Putamen (tissue), 1 donor: ENCODE results near the gene PSMD10.

Source experiments
- DNase-seq: peaks from one replicate; pipeline ENCODE4 v3.0.0-alpha.2; 2016; ENCODE audit warnings: low spot score

PSMD10 gene, protein sequence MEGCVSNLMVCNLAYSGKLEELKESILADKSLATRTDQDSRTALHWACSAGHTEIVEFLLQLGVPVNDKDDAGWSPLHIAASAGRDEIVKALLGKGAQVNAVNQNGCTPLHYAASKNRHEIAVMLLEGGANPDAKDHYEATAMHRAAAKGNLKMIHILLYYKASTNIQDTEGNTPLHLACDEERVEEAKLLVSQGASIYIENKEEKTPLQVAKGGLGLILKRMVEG

DNA sequence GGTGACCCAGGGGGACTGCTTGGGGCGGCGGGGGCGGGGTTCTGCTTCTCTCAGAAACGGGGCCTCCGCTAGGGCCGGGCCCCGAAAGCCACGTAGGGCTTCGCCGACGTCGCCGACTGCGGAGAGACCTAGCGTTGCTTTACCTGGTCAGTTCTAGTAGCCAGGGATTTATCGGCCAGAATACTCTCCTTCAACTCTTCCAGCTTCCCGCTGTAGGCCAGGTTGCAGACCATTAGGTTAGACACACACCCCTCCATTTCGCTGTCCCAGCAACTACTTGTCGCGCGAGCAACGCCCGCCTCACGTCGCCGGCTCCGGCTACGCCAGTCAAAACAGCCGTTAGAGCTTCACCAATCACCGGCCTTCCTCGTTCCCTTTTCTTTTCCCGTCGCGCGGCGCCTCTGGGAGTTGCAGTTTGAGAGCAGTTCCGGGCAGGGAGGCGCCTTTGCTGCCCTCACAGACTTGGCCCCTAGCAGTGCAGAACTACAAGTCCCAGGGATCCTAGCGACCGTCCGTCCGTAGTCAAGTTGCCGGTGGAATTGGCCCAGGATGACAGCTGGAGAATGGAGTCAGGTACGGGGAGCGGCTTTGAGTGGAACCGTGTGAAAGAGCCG, at the start of gene PSMD10, which contains the start of gene ATG4A:
Gene PSMD10 (minus strand): TSS at position 279 of the 614 bp plus-strand sequence. CDS start 22 bp downstream, at position 257.
Gene ATG4A (plus strand): TSS at position 515 of the 614 bp plus-strand sequence. CDS start 49 bp downstream, at position 564.
- DNase-seq = peak; percentile 96

DNA sequence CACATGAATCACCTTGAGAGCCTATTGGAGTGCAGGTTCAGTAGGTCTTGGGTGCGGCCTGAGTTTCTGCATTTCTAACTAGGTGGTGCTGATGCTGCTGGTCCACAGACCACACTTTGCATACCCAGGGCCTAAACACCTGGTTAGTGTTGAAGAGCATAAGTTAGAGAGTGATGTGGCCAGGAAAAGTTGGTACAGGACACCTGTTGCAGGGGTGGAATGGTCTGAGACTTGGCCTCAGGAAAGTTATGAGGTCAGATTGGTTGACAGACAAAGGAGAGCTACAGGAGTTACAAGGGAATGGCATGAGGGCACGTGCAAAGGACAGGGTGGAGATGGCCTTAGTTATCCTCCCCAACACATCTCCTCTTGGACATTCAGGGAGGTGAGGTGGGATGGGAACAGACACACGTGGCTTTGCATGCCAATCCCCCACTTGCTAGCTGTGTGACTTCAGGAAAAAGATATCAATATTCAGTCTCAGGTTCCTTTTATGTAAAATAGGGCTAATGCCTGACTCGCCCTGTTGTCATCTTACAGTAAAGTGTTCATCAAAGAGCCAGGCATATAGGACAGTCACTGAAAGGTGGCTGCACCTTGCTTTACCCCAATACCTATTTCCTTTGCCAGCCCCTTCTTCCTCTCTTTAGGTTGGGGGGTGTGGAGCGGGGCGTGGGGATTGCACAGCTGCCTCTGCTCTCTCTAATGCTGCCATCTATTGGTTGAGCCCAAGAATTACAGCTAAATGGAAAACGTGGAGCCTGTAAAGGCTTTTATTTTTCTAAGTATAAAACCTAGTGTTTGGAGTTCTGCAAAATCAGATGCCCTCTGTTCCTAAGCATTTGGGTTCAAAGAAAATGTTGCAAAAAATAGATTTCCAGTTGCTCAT, 47.7 kb upstream of the PSMD10 start:
- DNase-seq = no peak

DNA sequence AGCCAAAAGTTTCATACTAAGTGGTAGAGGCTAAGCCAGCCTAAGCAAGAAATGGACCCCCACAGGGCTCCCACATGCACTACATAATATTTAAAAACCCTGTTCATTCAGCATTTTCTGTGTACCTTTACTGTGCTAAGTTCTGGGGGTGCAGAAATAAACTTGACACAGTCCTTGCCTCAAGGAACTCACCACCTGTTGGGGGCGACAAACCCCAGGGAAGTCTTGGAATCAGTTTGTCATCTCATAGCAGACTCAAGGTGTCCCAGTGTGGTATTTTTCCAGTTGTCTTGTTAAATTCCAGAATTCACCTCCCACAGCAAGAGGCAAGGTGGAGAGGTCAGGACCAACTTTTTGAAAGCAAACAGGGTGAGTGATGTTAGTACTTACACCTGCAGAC, 43.4 kb upstream of the PSMD10 start:
- no peak for DNase-seq

DNA sequence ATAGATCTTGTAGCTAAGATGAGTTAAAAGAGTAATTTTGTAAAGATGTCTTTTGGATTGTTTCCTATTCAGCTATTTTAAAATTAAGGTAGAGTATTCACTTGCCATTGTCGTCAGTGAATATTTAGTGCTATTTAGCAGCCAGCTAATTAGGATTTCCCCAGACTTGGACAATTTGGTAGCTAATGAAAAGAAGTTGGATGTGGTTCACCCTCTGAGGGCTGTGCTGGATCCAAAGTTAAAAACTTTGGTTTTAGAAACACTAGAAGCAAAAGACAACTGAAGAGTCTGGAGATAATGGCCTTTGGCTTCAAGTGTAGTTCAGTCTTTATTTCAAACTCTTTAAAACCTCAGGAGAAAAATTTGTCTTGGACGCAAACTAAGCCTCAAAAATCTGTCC, 41.5 kb upstream of the PSMD10 start:
- no peak for DNase-seq

DNA sequence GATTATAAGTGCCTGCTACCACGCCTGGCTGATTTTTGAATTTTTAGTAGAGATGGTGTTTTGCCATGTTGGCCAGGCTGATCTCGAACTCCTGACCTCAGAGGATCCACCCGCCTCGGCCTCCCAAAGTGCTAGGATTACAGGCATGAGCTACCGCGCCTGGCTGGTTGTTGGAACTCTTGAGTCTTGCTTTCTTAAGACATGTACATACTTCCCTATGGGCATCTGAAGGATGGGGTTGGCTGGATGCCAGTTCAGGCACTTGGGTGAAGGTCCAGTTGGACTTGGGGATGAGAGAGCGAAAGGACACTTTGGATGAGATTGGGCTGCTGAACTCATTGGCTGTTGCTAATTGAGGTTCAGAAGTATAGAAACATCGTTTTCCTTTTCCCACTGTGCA, 40.7 kb upstream of the PSMD10 start:
- no peak for DNase-seq

DNA sequence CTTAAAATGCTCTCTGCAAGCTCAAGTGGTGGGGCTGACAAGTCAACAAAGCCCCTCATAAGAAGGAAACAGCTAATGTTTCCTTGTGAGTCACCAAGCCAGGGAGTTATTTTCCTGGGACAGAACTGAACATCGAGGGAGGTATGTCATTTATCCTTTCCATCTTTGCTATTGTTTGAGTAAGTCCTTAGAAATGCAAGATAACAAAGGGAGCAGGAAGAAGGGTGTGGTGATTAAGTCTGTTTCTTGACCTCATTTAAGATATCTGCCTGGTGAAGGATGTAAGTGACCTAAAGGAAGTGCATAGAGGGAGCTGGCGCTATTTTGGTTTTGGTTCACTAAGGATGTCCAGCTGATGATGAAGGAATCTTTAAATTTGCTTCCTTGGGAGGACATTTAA, 40.1 kb upstream of the PSMD10 start:
- no peak for DNase-seq

DNA sequence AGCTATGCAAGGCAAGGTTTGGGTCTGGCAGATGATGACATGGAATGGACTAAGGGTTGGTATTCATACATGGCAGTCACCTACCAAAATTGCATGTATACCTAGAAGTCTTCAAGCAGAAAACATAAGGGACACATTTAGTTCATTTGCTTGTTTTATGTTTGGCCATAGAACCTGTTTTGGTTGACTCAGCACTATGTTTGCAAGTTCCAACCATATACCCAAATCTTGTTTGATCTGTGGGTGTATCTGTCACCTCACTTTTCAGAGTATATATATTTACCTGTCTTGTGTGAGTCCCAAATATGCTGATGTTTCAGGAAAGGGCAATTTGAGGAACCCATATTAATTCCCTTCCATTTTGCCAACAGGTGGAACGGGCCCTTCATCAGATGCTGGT, 39.5 kb upstream of the PSMD10 start:
- no peak for DNase-seq

DNA sequence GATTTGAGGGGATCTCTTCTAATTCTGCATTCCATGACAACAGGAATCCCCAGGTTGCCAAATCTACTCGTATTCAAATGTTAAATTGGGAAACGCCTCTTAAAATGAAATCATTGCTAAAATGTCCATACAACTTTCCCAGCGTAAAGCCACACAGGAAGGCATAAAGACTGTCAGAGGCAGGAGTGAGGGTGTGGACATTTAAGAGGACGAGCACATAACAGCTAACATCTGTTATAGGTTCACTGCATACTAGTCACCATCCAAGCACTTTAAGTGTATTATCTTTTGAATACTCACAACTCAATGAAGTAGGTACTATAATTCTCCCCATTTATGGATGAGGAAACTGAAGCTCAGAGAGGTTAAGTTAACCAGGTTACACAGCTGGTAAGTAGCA, 35.8 kb upstream of the PSMD10 start:
- no peak for DNase-seq

DNA sequence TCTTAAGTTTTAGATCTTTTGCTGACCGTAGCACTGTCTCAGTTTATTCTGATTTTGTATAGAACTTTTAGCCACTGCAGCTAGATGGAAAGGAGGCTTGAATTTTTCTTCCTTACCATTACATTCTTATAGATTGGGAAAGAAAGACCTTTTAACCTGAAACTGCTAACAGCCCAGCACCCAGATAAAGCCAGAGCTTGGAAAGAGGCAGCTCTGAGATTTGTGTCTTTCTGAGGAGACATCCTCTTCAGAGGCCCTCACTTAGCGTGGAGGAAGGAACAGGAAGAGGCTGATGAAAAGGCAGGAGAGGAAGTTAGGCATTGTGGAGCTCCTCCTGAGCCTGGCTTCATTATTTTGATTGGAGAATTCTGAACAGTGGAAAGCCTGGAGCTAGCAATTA, 35.3 kb upstream of the PSMD10 start:
- no peak for DNase-seq

DNA sequence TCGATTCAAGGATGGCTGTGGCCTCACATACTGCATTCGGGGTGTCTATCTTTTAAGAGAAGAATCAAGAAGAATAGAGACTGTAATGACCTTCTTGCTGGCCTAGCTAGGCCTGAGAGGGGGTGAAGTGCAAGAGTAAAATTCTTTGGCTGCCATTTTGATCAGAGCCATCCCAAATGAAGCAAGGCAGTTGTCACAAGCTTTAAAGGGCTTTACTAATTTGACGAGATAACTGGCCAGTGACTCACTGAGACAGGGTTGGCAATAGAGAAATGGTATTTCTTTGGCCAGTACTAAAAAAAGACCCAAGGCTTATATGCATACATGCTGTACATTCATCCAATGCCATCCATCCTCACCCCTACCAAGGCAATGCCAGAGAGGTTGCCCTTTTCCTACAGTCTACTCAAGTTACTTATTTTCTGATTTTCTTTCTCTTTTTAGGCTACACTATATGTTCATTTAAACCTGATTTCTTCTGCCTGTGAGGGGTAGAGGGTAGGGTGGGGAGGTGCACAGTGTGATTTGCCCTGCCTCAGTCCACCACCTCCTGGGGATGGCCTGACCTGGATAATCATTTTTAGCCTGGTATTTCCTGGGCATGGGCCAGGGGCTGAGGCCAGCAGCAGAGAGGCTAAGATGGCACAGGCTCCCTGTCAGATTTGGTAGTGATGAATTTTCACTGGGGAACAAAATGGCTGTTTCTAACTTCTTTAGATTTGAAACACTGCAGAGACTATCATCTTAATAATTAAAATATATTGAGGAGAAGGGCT, 32.4 kb upstream of the PSMD10 start:
- no peak for DNase-seq

DNA sequence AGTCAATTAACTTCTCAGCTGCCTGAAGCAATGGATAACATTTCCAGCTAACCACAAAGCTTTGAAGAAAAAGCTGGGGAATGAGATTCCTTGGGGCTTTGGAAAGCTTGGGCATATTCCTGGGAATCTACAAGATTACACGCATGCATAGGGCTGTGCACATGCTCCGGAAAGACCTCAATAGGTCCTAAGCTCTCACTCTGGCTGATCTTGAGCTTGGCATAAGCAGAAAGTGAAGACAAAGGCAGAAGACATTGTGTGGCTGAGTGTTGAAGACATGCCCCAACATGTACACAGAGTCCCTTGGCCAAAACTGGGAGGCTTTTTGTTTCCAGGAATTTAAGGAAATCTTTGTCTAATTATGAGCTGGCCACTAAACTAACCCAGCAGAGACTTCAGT, 31.4 kb upstream of the PSMD10 start:
- no peak for DNase-seq

DNA sequence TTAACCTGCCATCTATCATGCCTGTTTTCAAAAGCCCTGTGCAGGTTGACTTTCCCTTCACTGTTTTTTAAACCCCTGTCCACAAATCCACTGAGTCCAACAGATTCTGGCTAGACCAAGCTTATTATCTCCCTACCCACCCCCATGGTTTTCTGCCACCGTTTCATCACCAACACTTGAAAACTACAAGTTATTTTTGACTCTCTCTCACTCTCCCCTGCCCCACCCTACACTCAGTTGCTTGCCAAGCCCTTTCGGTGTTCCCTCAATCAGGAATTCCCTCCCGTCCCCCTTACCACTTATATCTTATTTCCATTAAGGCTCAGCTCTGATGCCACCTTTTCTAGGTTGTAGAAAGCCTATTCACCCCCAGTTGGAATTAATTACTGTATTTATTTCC, 29.9 kb upstream of the PSMD10 start:
- DNase-seq = no peak

DNA sequence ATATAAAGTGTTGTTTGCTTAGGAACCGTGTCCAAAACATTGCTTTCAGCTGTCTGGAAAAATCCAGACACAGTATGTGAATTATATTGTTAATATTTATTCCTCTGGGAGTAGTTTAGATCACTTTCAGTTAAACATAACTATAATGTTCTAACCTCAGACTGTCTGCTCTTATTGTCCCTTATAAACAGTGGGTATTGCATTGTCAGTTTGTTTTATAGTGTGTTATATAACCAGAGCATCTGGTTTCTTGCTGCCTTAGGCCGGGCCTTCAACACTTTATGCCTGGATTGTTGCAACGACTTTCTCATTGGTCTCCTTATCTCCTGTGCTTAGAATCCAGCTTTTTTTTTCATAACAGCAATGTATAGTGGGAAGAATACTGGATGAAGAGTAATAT, 26.6 kb upstream of the PSMD10 start:
- DNase-seq = no peak

DNA sequence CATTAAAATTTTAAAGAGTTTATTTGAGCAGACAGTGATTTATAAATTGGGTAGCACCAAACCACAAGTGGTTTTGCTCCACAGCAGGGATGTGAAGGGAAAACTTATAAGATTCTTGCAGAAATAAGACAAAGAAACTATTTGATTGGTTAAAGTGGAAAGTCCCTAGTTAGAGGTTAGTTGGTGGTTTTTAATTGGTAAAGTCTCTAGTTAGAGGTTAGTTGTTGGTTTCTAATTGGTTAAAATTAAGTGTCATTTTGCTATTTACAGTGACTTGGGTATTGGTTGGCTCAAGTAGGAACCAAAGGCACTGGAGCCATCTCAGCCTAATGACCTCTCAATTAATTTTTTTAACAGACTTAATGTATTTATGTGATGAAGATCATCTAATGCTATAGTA, 23.2 kb upstream of the PSMD10 start:
- no peak for DNase-seq

DNA sequence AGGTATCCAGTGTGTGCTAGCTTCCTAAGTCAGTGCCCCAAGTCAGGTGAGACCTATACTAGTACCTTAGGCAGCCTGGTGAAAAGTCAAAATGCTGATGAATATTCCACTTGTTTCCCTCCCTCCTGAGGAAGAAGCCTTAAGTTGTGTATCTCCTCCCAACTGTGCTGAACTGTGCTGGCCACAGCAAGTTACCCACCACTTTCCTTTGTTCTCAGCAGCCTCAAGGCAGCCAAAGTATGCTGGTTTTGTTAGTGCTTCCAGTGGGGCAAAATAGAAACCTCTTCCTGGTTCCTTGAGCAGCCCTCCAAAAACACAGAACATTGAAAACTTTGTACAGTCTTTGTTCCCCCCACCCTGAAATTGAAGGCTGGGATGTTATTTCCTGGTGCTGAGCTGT, 14.1 kb upstream of the PSMD10 start:
- no peak for DNase-seq

DNA sequence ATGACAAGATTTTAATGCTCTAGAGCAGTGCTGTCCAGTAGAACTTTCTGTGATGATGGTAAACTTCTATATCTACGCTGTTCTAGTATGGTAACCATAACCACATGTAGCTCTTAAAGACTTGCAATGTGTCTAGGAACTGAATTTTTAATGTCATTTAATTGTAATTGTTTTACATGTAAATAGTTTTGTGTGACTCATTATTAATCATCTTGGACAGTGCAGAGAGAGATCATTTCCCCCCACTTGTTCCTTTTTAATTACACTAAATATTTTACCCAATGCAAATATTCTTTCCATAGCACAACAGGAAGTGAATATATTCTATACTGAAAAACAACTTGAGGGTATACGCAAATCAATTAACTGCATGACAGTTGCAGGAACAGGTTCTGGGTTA, 6.0 kb upstream of the PSMD10 start:
- DNase-seq = no peak

DNA sequence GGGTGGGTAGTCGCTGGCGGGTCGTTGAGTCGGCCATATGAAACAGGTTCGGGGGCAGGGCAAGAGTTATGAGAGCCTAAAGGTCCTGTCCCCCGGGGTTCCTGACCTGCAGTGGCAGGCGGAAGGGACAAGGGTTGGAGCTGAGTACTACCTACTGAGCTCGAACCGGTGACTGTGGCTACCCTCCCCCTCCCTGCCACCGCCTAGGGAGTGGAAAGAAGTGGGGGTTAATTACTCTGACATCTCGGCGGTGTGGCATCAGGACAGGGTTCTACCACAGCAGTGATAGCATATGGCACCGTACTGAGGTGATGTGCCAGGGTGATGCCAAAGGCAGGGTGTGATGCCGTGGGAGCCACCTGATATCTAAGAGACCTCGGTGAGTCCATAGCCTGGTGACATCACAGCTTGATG, 543 bp upstream of the PSMD10 start:
- peak; percentile 31 for DNase-seq

DNA sequence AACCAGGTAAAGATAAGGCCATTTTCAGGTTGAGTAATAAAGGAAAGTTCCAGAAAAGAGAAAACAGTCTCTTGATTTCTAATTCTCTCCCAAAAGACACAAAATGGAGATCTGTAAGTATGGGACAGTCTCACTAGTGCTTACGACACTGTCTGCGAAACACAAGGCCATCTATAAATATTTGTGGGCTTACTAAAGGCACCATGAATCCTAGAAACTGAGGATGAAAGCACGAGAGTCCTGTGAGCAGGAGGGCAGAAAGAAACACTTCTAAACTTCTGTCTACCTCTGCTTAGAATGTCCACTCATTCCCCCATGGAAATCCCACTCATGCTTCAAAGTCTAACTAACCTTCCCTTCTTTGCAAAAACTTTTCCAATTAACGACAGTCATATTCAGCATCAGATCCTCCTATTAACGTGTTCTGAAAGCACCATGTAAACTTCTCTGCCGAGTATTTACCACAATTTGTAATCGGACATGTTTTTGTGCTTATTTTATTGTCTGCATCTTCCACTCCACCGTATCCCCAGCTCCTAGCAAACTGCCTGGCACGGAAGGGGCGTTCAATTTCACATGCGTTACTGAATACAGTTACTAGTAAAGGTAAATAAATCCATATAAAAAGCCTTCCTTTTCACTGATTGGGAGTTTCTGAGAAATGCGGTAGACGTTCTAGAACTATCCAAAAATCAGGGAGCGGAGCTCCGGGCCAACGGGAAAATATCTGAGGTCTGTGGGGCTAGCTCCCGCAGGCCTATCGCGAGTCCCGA, 665 bp downstream of the PSMD10 start:
- DNase-seq = no peak

DNA sequence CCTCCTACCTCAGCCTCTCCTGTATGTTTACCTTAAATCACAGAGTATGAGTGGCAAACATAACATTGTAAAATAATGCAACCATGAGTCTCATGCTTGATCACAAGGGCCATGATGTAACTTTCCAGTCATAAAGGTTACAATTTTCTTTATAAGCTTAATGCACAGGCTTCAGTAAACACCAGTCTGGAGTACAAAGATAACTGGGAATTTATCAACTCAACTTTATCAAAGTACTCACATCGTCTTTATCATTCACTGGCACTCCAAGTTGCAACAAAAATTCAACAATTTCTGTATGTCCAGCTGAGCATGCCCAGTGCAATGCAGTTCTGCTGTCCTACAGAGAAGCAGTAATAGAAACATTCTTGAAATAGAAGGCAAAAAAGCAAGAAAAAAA, 2.8 kb downstream of the PSMD10 start:
- no peak for DNase-seq

DNA sequence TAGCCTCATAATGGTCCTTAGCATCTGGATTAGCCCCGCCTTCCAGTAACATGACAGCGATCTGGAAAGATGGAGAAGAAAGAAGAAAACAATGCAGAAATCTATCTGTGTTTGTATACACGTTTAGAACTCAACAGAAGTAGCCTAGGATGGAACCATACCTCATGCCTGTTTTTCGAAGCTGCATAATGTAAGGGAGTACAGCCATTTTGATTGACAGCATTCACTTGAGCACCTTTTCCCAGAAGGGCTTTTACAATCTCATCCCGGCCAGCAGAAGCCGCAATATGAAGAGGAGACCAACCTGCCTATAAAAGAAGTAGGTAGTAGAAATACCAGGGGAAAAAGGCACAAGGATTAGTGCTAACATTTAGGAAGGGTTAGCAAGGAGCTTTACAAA, 3.5 kb downstream of the PSMD10 start:
- DNase-seq = no peak

DNA sequence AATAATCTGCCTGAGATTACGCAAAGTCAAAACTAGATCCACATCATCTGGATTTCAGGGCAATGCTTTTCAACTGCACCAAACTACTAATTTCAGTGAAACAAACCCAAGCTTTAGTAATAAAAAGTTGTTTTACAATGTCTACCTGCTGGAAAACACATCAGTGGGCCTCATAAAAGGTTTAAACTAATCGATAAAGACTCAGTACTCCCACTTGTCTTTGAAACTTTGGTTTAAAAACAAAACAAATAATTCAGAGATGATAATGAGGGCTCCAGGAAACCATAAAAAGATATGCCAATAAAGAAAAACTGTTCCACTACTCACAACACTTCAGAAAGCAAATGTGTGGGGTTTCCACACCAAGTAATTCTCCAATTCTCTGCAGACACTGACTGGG, 10.2 kb downstream of the PSMD10 start:
- DNase-seq = no peak

DNA sequence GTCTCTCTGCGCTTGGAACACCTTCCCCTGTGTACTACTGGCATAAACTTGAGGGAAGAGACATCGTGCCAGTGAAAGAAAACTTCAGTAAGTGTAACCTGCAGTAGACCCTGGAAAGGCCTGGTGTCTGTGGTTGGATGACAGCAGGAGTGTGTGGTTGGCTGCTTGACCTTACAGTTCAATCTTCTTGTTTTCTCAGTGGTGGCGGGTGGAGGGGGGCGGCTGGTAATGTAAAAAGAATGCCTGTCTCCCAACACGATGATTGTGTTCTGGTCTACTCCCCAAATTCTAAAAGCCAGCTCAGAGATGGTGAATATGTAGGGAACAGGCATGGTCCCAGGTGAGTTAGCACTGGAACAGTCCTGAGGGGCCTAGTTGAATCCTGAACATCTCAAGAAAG, 18.6 kb downstream of the PSMD10 start:
- no peak for DNase-seq
